GM23248 (cell line): Measurements from ENCODE around the gene NDFIP2. TPM values are rescaled to one million over a fixed set of nuclear protein-coding genes. Genes with fewer than 3 reads are reported as not detected.
A peak's percentile ranks its signal among the peaks of the same experiment; 100 is the strongest.

Experiments used
- DNase-seq: peaks from one replicate; pipeline ENCODE4 v3.0.0-alpha.2; 2015
- H2AFZ ChIP-seq: fragments of 200-600 bp; sonication (generic); 2 replicates; pipeline ENCODE4 v1.6.1; 2016; ENCODE audit warnings: antibody characterized with exemption
- H3F3A ChIP-seq: fragments of 200-600 bp; sonication (generic); 2 replicates; pipeline ENCODE4 v1.6.1; 2016; ENCODE audit warnings: mild to moderate bottlenecking, antibody characterized with exemption, mixed run types; ENCODE audit not compliant: insufficient read depth
- H3K27ac ChIP-seq: fragments of 200-600 bp; sonication (generic); 2 replicates; pipeline ENCODE4 v1.5.1; 2016; ENCODE audit warnings: mild to moderate bottlenecking
- H3K27me3 ChIP-seq: fragments of 200-600 bp; sonication (generic); replicated peaks from 2 replicates; pipeline ENCODE4 v1.6.1; 2016; ENCODE audit warnings: mild to moderate bottlenecking; ENCODE audit not compliant: insufficient read depth
- H3K36me3 ChIP-seq: fragments of 200-600 bp; sonication (generic); 2 replicates; pipeline ENCODE4 v1.6.1; 2016; ENCODE audit warnings: low read depth, mild to moderate bottlenecking
- H3K4me1 ChIP-seq: fragments of 200-600 bp; sonication (generic); 2 replicates; pipeline ENCODE4 v1.6.1; 2016; ENCODE audit warnings: mild to moderate bottlenecking; ENCODE audit not compliant: insufficient read depth
- H3K4me2 ChIP-seq: fragments of 200-600 bp; sonication (generic); one replicate; pipeline ENCODE4 v1.6.1; 2016; ENCODE audit warnings: mild to moderate bottlenecking; ENCODE audit not compliant: unreplicated experiment
- H3K4me3 ChIP-seq: fragments of 200-600 bp; sonication (generic); 2 replicates; pipeline ENCODE4 v1.5.1; 2016; ENCODE audit warnings: mild to moderate bottlenecking
- H3K79me2 ChIP-seq: fragments of 200-600 bp; sonication (generic); 2 replicates; pipeline ENCODE4 v1.6.1; 2016; ENCODE audit warnings: mild to moderate bottlenecking; ENCODE audit not compliant: insufficient read depth
- H3K9ac ChIP-seq: fragments of 200-600 bp; sonication (generic); 2 replicates; pipeline ENCODE4 v1.6.1; 2016; ENCODE audit warnings: mild to moderate bottlenecking
- H3K9me2 ChIP-seq: fragments of 200-600 bp; sonication (generic); 2 replicates; pipeline ENCODE4 v1.6.1; 2016; ENCODE audit warnings: mixed run types, mild to moderate bottlenecking, moderate library complexity; ENCODE audit not compliant: insufficient read depth
- H3K9me3 ChIP-seq: fragments of 200-600 bp; sonication (generic); one replicate; pipeline ENCODE4 v1.6.1; 2017; ENCODE audit warnings: low read depth
- H4K20me1 ChIP-seq: fragments of 200-600 bp; sonication (generic); 2 replicates; pipeline ENCODE4 v1.6.0; 2016; ENCODE audit not compliant: insufficient read depth
- EZH2 ChIP-seq: fragments of 200-600 bp; sonication (generic); IDR thresholded peaks from 2 replicates; pipeline ENCODE4 v1.6.1; 2018; ENCODE audit warnings: antibody characterized with exemption, mild to moderate bottlenecking; ENCODE audit not compliant: insufficient read depth, poor library complexity, severe bottlenecking
- EZH2phosphoT487 ChIP-seq: fragments of 200-600 bp; sonication (generic); IDR thresholded peaks from 2 replicates; pipeline ENCODE4 v1.6.1; 2018; ENCODE audit warnings: antibody characterized with exemption, moderate library complexity, mild to moderate bottlenecking, low read depth; ENCODE audit not compliant: insufficient read depth
- WGBS, 2 experiments: methylation state at CpG; one replicate each; pipeline ENCODE4 v1.1.6; 2015 to 2017; ENCODE audit warnings: low lambda C conversion rate in 2 of 2, low coverage in 1 of 2; ENCODE audit errors: missing lambda C conversion rate in 2 of 2; 5-methylcytosine and 5-hydroxymethylcytosine counted together
- in situ Hi-C: fragments of 300-500 bp; cut with MboI; formaldehyde crosslinking; loops from 2 replicates; pipeline ENCODE4 v1.15.0; 2020
- polyA plus RNA-seq: library from polyadenylated mRNA; unstranded; fragments of >200 nt; fragmentation: Nextera tagmentation; extraction: Ambion mirVana; gene quantifications from 2 replicates; pipeline ENCODE4 v1.2.1, GENCODE V29; 2016
- total RNA-seq: library from RNA; depleted of rRNA; stranded (reverse); fragments of >200 nt; shearing (Covaris generic); gene quantifications from 2 replicates; pipeline ENCODE4 v1.2.3, GENCODE V29; 2014

NDFIP2 gene
- total and polyA plus RNA-seq, 2 experiments from 2014 or later = 98.1 to 109 TPM

DNA sequence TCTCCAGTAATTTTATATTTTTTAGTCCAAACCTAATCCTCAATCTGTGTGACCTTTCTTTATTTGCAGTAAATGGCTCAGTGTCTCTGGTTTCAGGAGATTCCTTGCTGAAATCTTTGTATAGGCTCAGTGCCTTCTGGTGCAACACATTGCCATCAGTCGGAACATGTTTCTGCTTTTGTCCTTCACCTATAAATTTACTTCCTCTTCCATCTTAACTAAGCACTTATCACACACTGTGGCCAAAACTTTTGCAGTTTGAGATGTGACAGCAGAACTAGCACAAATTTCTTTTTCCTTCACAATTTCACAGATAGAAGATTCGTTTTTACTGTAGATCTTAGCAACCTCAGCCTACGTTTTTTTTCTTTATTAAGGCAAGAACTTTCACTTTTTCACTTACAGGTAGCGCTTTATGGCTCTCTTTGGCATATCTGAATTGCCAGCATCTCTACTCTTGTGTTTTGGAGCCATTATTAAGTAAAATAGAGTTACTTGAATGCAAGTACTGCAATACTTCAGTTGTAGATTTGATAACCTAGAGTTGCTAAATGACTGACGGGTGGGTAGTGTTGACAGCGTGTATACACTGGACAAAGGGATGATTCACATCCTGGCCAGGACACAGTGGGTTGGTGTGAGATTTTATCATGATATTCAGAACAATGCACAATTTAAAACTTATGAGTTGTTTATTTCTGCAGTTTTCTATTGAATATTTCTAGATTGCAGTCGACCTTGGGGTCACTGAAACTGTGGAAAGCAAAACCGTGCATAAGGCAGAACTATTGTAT, 44.3 kb downstream of the NDFIP2 start:
- TF ChIP-seq EZH2phosphoT487 (no peak), EZH2 (no peak)
- Histone ChIP-seq H3K4me3 (no peak overlapping the region), H3K27ac (no peak overlapping the region), H3K9ac (no peak overlapping the region), H3K36me3 (peaks cover 58% of the 10 kb centered on the region), H3K79me2 (peaks cover 79% of the 10 kb centered on the region), H3K9me2 (no peaks in the 10 kb centered on the region), H2AFZ (no peak overlapping the region), H3K4me1 (peaks cover 16% of the 10 kb centered on the region), H4K20me1 (0 out of 2 replicates have a peak, but pooled peaks cover 11% of the 10 kb centered on the region), H3K27me3 (no peaks in the 10 kb centered on the region), H3F3A (peaks cover 7% of the 10 kb centered on the region; the same call in 1 of the 2 replicates), H3K9me3 (no peaks in the 10 kb centered on the region), H3K4me2 (no peak overlapping the region)
- DNase-seq = no peak
- in situ Hi-C loops = no loop called here
- WGBS, 2 experiments = 71 to 75% methylated on average over 8 of the region's 8 CpGs

DNA sequence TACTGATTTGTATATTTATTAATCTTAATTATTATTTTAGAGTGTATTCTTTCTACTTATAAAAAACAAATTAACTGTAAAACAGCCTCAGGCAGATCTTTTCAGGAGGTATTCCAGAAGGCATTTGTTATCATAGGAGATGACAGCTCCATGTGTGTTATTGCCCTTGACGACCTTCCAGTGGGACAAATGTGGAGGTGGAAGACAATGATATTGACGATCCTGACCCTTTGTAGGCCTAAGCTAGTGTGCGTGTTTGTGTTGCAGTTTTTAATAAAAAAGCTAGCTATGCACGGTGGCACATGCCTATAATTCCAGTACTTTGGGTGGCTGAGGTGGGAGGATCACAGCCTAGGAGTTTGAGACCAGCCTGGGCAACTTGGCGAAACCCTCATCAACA, 46.7 kb downstream of the NDFIP2 start:
- DNase-seq = no peak
- Histone ChIP-seq H3K36me3 (peaks cover 53% of the 10 kb centered on the region), H3K9me2 (no peaks in the 10 kb centered on the region), H3K9me3 (no peaks in the 10 kb centered on the region), H3F3A (peaks cover 5% of the 10 kb centered on the region; the same call in 1 of the 2 replicates), H3K4me2 (no peak overlapping the region), H3K27ac (no peak overlapping the region), H3K4me1 (peaks cover 12% of the 10 kb centered on the region), H2AFZ (no peak overlapping the region), H3K9ac (no peak overlapping the region), H4K20me1 (0 out of 2 replicates have a peak, but pooled peaks cover 11% of the 10 kb centered on the region), H3K4me3 (no peak overlapping the region), H3K79me2 (peaks cover 86% of the 10 kb centered on the region), H3K27me3 (no peaks in the 10 kb centered on the region)
- in situ Hi-C loops = no loop called here
- 83 to 84% methylated on average over 5 of the region's 5 CpGs for WGBS, 2 experiments
- TF ChIP-seq EZH2phosphoT487 (no peak), EZH2 (no peak)

DNA sequence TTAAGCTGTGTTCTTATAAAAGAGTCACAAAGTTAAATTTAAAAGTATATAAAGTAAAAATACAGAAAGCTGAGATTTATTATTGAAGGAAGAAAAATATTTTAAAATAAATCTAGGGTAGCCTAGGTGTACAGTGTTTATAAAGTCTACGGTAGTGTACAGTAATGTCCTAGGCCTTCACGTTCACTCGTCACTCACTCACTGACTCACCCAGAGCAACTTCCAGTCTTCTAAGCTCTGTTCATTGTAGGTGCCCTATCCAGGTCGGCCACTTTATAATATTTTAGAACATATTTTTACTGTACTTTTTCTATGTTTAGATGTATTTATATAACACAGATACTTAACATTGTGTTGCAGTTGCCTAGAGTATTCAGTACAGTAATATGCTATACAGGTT, 47.4 kb downstream of the NDFIP2 start:
- no peak for DNase-seq
- Histone ChIP-seq H3K9ac (no peak overlapping the region), H3K4me2 (no peak overlapping the region), H3K27me3 (no peaks in the 10 kb centered on the region), H2AFZ (no peak overlapping the region), H3K4me1 (peaks cover 12% of the 10 kb centered on the region), H3K9me3 (no peaks in the 10 kb centered on the region), H3K9me2 (no peaks in the 10 kb centered on the region), H3K79me2 (peaks cover 88% of the 10 kb centered on the region), H3F3A (peaks cover 5% of the 10 kb centered on the region; the same call in 1 of the 2 replicates), H3K36me3 (peaks cover 46% of the 10 kb centered on the region), H4K20me1 (0 out of 2 replicates have a peak, but pooled peaks cover 11% of the 10 kb centered on the region), H3K4me3 (no peak overlapping the region), H3K27ac (no peak overlapping the region)
- no peak for TF ChIP-seq EZH2phosphoT487
- 91 to 92% methylated on average over 4 of the region's 4 CpGs for WGBS, 2 experiments
- in situ Hi-C loops = no loop called here

DNA sequence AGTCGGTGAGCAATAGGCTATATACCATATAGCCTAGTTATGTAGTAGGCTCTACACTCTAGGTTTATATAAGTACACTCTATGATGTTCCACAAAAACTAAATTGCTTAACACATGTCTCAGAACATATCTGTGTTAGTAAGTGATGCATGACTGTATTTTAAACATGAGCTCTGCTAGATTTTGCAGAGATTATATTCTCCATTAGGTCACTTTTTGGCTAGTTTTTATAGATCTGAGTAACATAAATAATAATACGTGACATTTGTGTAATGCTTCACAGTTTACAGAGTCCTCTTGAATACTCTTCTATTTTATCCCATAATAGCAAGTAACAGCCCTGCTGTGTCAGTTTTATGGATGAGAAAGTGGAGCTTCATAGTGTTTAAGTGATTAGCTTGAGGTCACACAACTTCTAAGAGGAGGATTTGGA, 47.8 kb downstream of the NDFIP2 start:
- H3K4me3 ChIP-seq = no peak overlapping the region
- 96 to 97% methylated on average over 2 of the region's 2 CpGs for WGBS, 2 experiments
- no peak overlapping the region for H3K27ac ChIP-seq
- H3K4me2 ChIP-seq = no peak overlapping the region
- 0 out of 2 replicates have a peak, but pooled peaks cover 11% of the 10 kb centered on the region for H4K20me1 ChIP-seq
- H3K4me1 ChIP-seq = peaks cover 12% of the 10 kb centered on the region
- H3K79me2 ChIP-seq = peaks cover 86% of the 10 kb centered on the region
- peaks cover 46% of the 10 kb centered on the region for H3K36me3 ChIP-seq
- H3F3A ChIP-seq = peaks cover 5% of the 10 kb centered on the region; the same call in 1 of the 2 replicates
- no peaks in the 10 kb centered on the region for H3K9me2 ChIP-seq
- no peak overlapping the region for H3K9ac ChIP-seq
- no peaks in the 10 kb centered on the region for H3K9me3 ChIP-seq
- TF ChIP-seq EZH2 = no peak
- TF ChIP-seq EZH2phosphoT487 = no peak
- DNase-seq = peak; percentile 13
- in situ Hi-C loops = no loop called here
- H3K27me3 ChIP-seq = no peaks in the 10 kb centered on the region
- no peak overlapping the region for H2AFZ ChIP-seq
